HCT116 (cell line): Measurements from ENCODE around the gene RYR3. TPM values are rescaled to one million over a fixed set of nuclear protein-coding genes. Genes with fewer than 3 reads are reported as not detected.

Source experiments
- ATAC-seq: fragments of 200-7000 bp; cut with Tn5 transposase; 2 replicates; pipeline ENCODE4 v1.9.1; 2020; ENCODE audit warnings: mild to moderate bottlenecking, moderate library complexity
- BruUV-seq: library from RNA; stranded (reverse); fragments of 400-500 nt; replicated peaks from 2 replicates; lab custom pipeline; 2021; lab: Mats Ljungman, UMichigan
- CTCF ChIA-PET: fragments of 300-600 bp; sonication (Branson Sonifier 250); formaldehyde crosslinking; loops from one replicate; lab custom pipeline; 2021; ENCODE audit warnings: antibody characterized with exemption; lab: Charles Lee
- POLR2A ChIA-PET: fragments of 300-600, 350-600 bp; sonication (Branson Sonifier 250); formaldehyde crosslinking; loops from one replicate; lab custom pipeline; 2021; ENCODE audit warnings: antibody characterized with exemption; lab: Charles Lee
- RAD21 ChIA-PET, 2 experiments: fragments of 300-600 bp; sonication (Branson Sonifier 250); formaldehyde crosslinking; loops; one replicate each; lab custom pipeline; 2023; ENCODE audit warnings: low total read pairs in 2 of 2; ENCODE audit not compliant: uncharacterized antibody in 2 of 2, unreplicated experiment in 2 of 2, low non-redundant PET in 1 of 2; lab: Charles Lee
- DNase-seq: peaks from one replicate; pipeline ENCODE4 v3.0.0-alpha.2; 2010; ENCODE audit warnings: low read depth, low spot score
- H2AFZ ChIP-seq: fragments of 200-600 bp; shearing (Covaris generic), sonication (generic); 2 replicates; pipeline ENCODE4 v1.6.1; 2017; ENCODE audit warnings: low read depth, mixed run types, mixed read lengths, antibody characterized with exemption, low read length; ENCODE audit not compliant: poor library complexity, severe bottlenecking
- H3K27ac ChIP-seq: 2 replicates; pipeline ENCODE4 v1.5.1; 2012; ENCODE audit warnings: low read depth, low read length
- H3K27me3 ChIP-seq: fragments of 200-600 bp; sonication (generic); 2 replicates; pipeline ENCODE4 v1.6.1; 2016; ENCODE audit warnings: mixed run types, low read length, mixed read lengths; ENCODE audit not compliant: insufficient read depth
- H3K36me3 ChIP-seq, 2 experiments: fragments of 200-500 bp in 1 of 2; fragments of 200-600 bp in 1 of 2; sonication (Bioruptor generic) in 1 of 2; sonication (generic) in 1 of 2; 2 replicates each; pipeline versions ENCODE4 v1.5.1 to v1.6.1; 2014 to 2016; ENCODE audit warnings: low read length in 2 of 2, inconsistent platforms in 1 of 2, mixed read lengths in 1 of 2, mixed run types in 1 of 2; ENCODE audit not compliant: insufficient read depth in 2 of 2, control insufficient read depth in 1 of 2
- H3K4me1 ChIP-seq, 2 experiments: fragments of 200-600 bp in 1 of 2; sonication (generic) in 1 of 2; 2 replicates each; pipeline versions ENCODE4 v1.5.1 to v1.6.1; 2012 to 2017; ENCODE audit warnings: low read length in 2 of 2, inconsistent platforms in 1 of 2, mild to moderate bottlenecking in 1 of 2, mixed read lengths in 1 of 2, mixed run types in 1 of 2, moderate library complexity in 1 of 2; ENCODE audit not compliant: insufficient read depth in 2 of 2, control insufficient read depth in 1 of 2
- H3K4me2 ChIP-seq: fragments of 200-600 bp; sonication (generic); 2 replicates; pipeline ENCODE4 v1.6.1; 2017; ENCODE audit warnings: mixed run types, low read length, mixed read lengths
- H3K4me3 ChIP-seq, 2 experiments: fragments of 200-600 bp in 1 of 2; sonication (generic) in 1 of 2; replicated peaks in 1 of 2; 2 replicates each; pipeline ENCODE4 v1.5.1; 2011 to 2016; ENCODE audit warnings: low read length in 2 of 2, control low read depth in 1 of 2, low read depth in 1 of 2, mild to moderate bottlenecking in 1 of 2, mixed read lengths in 1 of 2, mixed run types in 1 of 2
- H3K79me2 ChIP-seq: fragments of 200-600 bp; sonication (generic); 2 replicates; pipeline ENCODE4 v1.6.1; 2017; ENCODE audit warnings: mild to moderate bottlenecking, mixed run types, low read length, moderate library complexity, mixed read lengths; ENCODE audit not compliant: insufficient read depth
- H3K9ac ChIP-seq: fragments of 200-600 bp; sonication (generic); 2 replicates; pipeline ENCODE4 v1.6.1; 2016; ENCODE audit warnings: low read length, mixed read lengths
- H3K9me2 ChIP-seq: fragments of 200-600 bp; sonication (generic), shearing (Covaris generic); 2 replicates; pipeline ENCODE4 v1.6.1; 2017; ENCODE audit warnings: mixed run types, mild to moderate bottlenecking, moderate library complexity; ENCODE audit not compliant: insufficient read depth
- H3K9me3 ChIP-seq, 2 experiments: fragments of 200-500 bp in 1 of 2; fragments of 200-600 bp in 1 of 2; sonication (Bioruptor generic) in 1 of 2; sonication (generic) in 1 of 2; 2 replicates each; pipeline ENCODE4 v1.6.1; 2014 to 2017; ENCODE audit warnings: low read length in 2 of 2, mixed read lengths in 2 of 2, inconsistent platforms in 1 of 2, low read depth in 1 of 2, mild to moderate bottlenecking in 1 of 2, mixed run types in 1 of 2, moderate library complexity in 1 of 2; ENCODE audit not compliant: control insufficient read depth in 1 of 2, insufficient read depth in 1 of 2
- H4K20me1 ChIP-seq: fragments of 200-600 bp; sonication (generic), shearing (Covaris generic); 2 replicates; pipeline ENCODE4 v1.6.1; 2017; ENCODE audit warnings: mixed run types, mild to moderate bottlenecking, moderate library complexity; ENCODE audit not compliant: insufficient read depth
- ATF3 ChIP-seq: IDR thresholded peaks from 2 replicates; pipeline ENCODE4 v1.6.1; 2012
- CBX3 ChIP-seq: IDR thresholded peaks from 2 replicates; pipeline ENCODE4 v1.6.1; 2012; ENCODE audit warnings: low read depth
- CEBPB ChIP-seq: IDR thresholded peaks from 2 replicates; pipeline ENCODE4 v1.6.1; 2012; ENCODE audit warnings: low read depth
- EGR1 ChIP-seq: IDR thresholded peaks from 2 replicates; pipeline ENCODE4 v1.6.1; 2012; ENCODE audit warnings: low read depth
- ELF1 ChIP-seq: IDR thresholded peaks from 2 replicates; pipeline ENCODE4 v1.6.1; 2012; ENCODE audit warnings: low read depth, borderline replicate concordance
- EZH2 ChIP-seq: fragments of 200-600 bp; sonication (generic); IDR thresholded peaks from 2 replicates; pipeline ENCODE4 v1.6.1; 2017; ENCODE audit warnings: antibody characterized with exemption, mixed run types
- EZH2phosphoT487 ChIP-seq: fragments of 200-600 bp; IDR thresholded peaks from 2 replicates; pipeline ENCODE4 v1.6.1; 2018; ENCODE audit warnings: antibody characterized with exemption, borderline replicate concordance
- JUND ChIP-seq: IDR thresholded peaks from 2 replicates; pipeline ENCODE4 v1.6.1; 2012
- POLR2A ChIP-seq: IDR thresholded peaks from 2 replicates; pipeline ENCODE4 v1.7.0; 2011; ENCODE audit warnings: borderline replicate concordance; ENCODE audit not compliant: insufficient read depth, insufficient read length; ENCODE audit errors: extremely low read depth
- POLR2AphosphoS5 ChIP-seq: IDR thresholded peaks from 2 replicates; pipeline ENCODE4 v1.6.1; 2011; ENCODE audit warnings: mild to moderate bottlenecking, low read depth, low read length, moderate library complexity
- RAD21 ChIP-seq: IDR thresholded peaks from 2 replicates; pipeline ENCODE4 v1.6.1; 2012; ENCODE audit warnings: low read depth, mild to moderate bottlenecking
- SIN3A ChIP-seq: IDR thresholded peaks from 2 replicates; pipeline ENCODE4 v1.6.1; 2012; ENCODE audit warnings: low read depth
- SRF ChIP-seq: IDR thresholded peaks from 2 replicates; pipeline ENCODE4 v1.6.1; 2012; ENCODE audit warnings: low read depth
- ZNF274 ChIP-seq: fragments of 200-500 bp; sonication (Bioruptor generic); IDR thresholded peaks from 2 replicates; pipeline ENCODE4 v1.6.1; 2014; ENCODE audit warnings: mild to moderate bottlenecking, low read depth, low read length, inconsistent platforms
- intact Hi-C: fragments of 100-400 bp; cut with micrococcal nuclease; formaldehyde crosslinking; loops from 2 replicates; pipeline ENCODE4 v1.10.0; 2022
- total RNA-seq: library from RNA; stranded (reverse); gene quantifications from one replicate; pipeline ENCODE4 v1.2.1, GENCODE V29; 2021; ENCODE audit not compliant: unreplicated experiment
- TF ChIP-seq, protein P1 (sequence below), 3 experiments: fragments of 200-600 bp in 1 of 3; sonication (generic) in 1 of 3; IDR thresholded peaks in 2 of 3; conservative IDR thresholded peaks in 1 of 3; 2 replicates each; pipeline ENCODE4 v1.5.1; 2012 to 2017; ENCODE audit warnings: low read depth in 2 of 3, low read length in 2 of 3, antibody characterized with exemption in 1 of 3, borderline replicate concordance in 1 of 3, control low read depth in 1 of 3, mild to moderate bottlenecking in 1 of 3, mixed read lengths in 1 of 3, mixed run types in 1 of 3, moderate library complexity in 1 of 3; ENCODE audit not compliant: insufficient read depth in 1 of 3
- TF ChIP-seq, protein P2 (sequence below): IDR thresholded peaks from 2 replicates; pipeline ENCODE4 v1.6.1; 2012; ENCODE audit warnings: low read depth

RYR3 gene
- total RNA-seq, 1 experiment from 2014 or later: not detected

GRCh38 chr15:33677238-33677830, 366.6 kb downstream of the RYR3 start:
- intact Hi-C loops: loop anchor here (10.0 kb wide), 1 partner anchor 433 kb away; no protein-coding TSS in a partner anchor
- Histone ChIP-seq H3K27me3 (peaks cover 88% of the 10 kb centered on the region), H2AFZ (no peak overlapping the region), H3K27ac (no peak overlapping the region), H3K4me1 (no peaks in the 10 kb centered on the region), H4K20me1 (no peaks in the 10 kb centered on the region), H3K9ac (no peak overlapping the region), H3K79me2 (no peaks in the 10 kb centered on the region), H3K36me3 (no peaks in the 10 kb centered on the region), H3K9me3 (no peaks in the 10 kb centered on the region), H3K4me2 (no peak overlapping the region), H3K4me3 (no peak overlapping the region), H3K9me2 (no peaks in the 10 kb centered on the region)
- ATAC-seq (no peak), DNase-seq (no peak)
- ChIA-PET CTCF (no interaction called here), RAD21 (no interaction called here), POLR2A (no interaction called here)
- BruUV-seq: no TSS peak
- TF ChIP-seq RAD21: no peak
- no peak for TF ChIP-seq EZH2
- TF ChIP-seq, protein P1, sequence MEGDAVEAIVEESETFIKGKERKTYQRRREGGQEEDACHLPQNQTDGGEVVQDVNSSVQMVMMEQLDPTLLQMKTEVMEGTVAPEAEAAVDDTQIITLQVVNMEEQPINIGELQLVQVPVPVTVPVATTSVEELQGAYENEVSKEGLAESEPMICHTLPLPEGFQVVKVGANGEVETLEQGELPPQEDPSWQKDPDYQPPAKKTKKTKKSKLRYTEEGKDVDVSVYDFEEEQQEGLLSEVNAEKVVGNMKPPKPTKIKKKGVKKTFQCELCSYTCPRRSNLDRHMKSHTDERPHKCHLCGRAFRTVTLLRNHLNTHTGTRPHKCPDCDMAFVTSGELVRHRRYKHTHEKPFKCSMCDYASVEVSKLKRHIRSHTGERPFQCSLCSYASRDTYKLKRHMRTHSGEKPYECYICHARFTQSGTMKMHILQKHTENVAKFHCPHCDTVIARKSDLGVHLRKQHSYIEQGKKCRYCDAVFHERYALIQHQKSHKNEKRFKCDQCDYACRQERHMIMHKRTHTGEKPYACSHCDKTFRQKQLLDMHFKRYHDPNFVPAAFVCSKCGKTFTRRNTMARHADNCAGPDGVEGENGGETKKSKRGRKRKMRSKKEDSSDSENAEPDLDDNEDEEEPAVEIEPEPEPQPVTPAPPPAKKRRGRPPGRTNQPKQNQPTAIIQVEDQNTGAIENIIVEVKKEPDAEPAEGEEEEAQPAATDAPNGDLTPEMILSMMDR (IDR thresholded peaks at IDR 0.05 in 2 of 3, conservative IDR thresholded peaks at IDR 0.05 in 1 of 3; ENCODE audit: borderline replicate concordance in 1 of 3, insufficient read depth in 1 of 3, low read depth in 2 of 3, low read length in 2 of 3): no peak
- TF ChIP-seq ZNF274: no peak
- TF ChIP-seq CBX3: no peak
- no peak for TF ChIP-seq ELF1

GRCh38 chr15:33678176-33678575, 367.4 kb downstream of the RYR3 start:
- RAD21 ChIA-PET: no interaction called here
- H3K4me2 ChIP-seq: no peak overlapping the region
- H3K27me3 ChIP-seq: peaks cover 86% of the 10 kb centered on the region
- no TSS peak for BruUV-seq
- H3K27ac ChIP-seq: no peak overlapping the region
- no peak overlapping the region for H3K9ac ChIP-seq
- intact Hi-C loops: loop anchor here (10.0 kb wide), 1 partner anchor 433 kb away; no protein-coding TSS in a partner anchor
- H3K36me3 ChIP-seq: no peaks in the 10 kb centered on the region
- H3K9me3 ChIP-seq: no peaks in the 10 kb centered on the region
- DNase-seq (no peak), ATAC-seq (no peak)
- H3K79me2 ChIP-seq: no peaks in the 10 kb centered on the region
- POLR2A ChIA-PET: no interaction called here
- CTCF ChIA-PET: no interaction called here
- no peak overlapping the region for H3K4me3 ChIP-seq
- H3K9me2 ChIP-seq: no peaks in the 10 kb centered on the region
- H3K4me1 ChIP-seq: no peaks in the 10 kb centered on the region
- no peak overlapping the region for H2AFZ ChIP-seq
- no peaks in the 10 kb centered on the region for H4K20me1 ChIP-seq
- TF ChIP-seq ELF1 (no peak), EZH2phosphoT487 (no peak), POLR2AphosphoS5 (no peak), JUND (no peak), EGR1 (no peak), SRF (no peak), ATF3 (no peak), POLR2A (no peak), ZNF274 (no peak), SIN3A (no peak), CEBPB (no peak)
- TF ChIP-seq, protein P2, sequence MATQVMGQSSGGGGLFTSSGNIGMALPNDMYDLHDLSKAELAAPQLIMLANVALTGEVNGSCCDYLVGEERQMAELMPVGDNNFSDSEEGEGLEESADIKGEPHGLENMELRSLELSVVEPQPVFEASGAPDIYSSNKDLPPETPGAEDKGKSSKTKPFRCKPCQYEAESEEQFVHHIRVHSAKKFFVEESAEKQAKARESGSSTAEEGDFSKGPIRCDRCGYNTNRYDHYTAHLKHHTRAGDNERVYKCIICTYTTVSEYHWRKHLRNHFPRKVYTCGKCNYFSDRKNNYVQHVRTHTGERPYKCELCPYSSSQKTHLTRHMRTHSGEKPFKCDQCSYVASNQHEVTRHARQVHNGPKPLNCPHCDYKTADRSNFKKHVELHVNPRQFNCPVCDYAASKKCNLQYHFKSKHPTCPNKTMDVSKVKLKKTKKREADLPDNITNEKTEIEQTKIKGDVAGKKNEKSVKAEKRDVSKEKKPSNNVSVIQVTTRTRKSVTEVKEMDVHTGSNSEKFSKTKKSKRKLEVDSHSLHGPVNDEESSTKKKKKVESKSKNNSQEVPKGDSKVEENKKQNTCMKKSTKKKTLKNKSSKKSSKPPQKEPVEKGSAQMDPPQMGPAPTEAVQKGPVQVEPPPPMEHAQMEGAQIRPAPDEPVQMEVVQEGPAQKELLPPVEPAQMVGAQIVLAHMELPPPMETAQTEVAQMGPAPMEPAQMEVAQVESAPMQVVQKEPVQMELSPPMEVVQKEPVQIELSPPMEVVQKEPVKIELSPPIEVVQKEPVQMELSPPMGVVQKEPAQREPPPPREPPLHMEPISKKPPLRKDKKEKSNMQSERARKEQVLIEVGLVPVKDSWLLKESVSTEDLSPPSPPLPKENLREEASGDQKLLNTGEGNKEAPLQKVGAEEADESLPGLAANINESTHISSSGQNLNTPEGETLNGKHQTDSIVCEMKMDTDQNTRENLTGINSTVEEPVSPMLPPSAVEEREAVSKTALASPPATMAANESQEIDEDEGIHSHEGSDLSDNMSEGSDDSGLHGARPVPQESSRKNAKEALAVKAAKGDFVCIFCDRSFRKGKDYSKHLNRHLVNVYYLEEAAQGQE: no peak
